IMR-90 (cell line): ENCODE data around the gene LAMA4. TPM values are rescaled to one million over a fixed set of nuclear protein-coding genes. Genes with fewer than 3 reads are reported as not detected.

Source experiments
- ATAC-seq: fragments of 200-7000 bp; cut with Tn5 transposase; 2 replicates; pipeline ENCODE4 v1.9.1; 2020; ENCODE audit warnings: low read depth, mild to moderate bottlenecking, moderate library complexity
- BruUV-seq: library from RNA; stranded (reverse); fragments of 400-500 nt; replicated peaks from 2 replicates; lab custom pipeline; 2021; lab: Mats Ljungman, UMichigan
- CTCF ChIA-PET: fragments of 300-600 bp; formaldehyde crosslinking; extraction: SDS; loops from one replicate; lab custom pipeline; 2021; ENCODE audit warnings: antibody characterized with exemption; lab: Yijun Ruan, JAX
- POLR2A ChIA-PET: fragments of 300-600 bp; sonication (Branson Sonifier 250); formaldehyde crosslinking; loops from one replicate; lab custom pipeline; 2022; ENCODE audit warnings: antibody characterized with exemption; ENCODE audit not compliant: unreplicated experiment; lab: Charles Lee
- DNase-seq: peaks from one replicate; pipeline ENCODE4 v3.0.0; 2013
- H2AFZ ChIP-seq: replicated peaks from 2 replicates; pipeline ENCODE3; 2013; ENCODE audit warnings: low read length, mild to moderate bottlenecking; ENCODE audit not compliant: poor library complexity
- H2AK5ac ChIP-seq: 2 replicates; pipeline ENCODE4 v1.6.1; 2013; ENCODE audit warnings: low read depth, low read length, inconsistent platforms
- H2AK9ac ChIP-seq: replicated peaks from 2 replicates; pipeline ENCODE3; 2013; ENCODE audit warnings: mild to moderate bottlenecking, low read depth, low read length, moderate library complexity; ENCODE audit not compliant: poor library complexity
- H2BK120ac ChIP-seq: 2 replicates; pipeline ENCODE4 v1.6.1; 2013; ENCODE audit warnings: low read depth, low read length, inconsistent platforms
- H2BK15ac ChIP-seq: 3 replicates; pipeline ENCODE4 v1.6.1; 2013; ENCODE audit warnings: low read depth, low read length, inconsistent platforms
- H2BK20ac ChIP-seq: 2 replicates; pipeline ENCODE4 v1.6.1; 2013; ENCODE audit warnings: low read depth, mild to moderate bottlenecking, inconsistent platforms, low read length, moderate library complexity
- H2BK5ac ChIP-seq: 2 replicates; pipeline ENCODE4 v1.6.1; 2013; ENCODE audit warnings: mild to moderate bottlenecking, low read depth, low read length, inconsistent platforms; ENCODE audit not compliant: poor library complexity, severe bottlenecking
- H3K14ac ChIP-seq: replicated peaks from 2 replicates; pipeline ENCODE4 v1.6.1; 2013; ENCODE audit warnings: low read depth, low read length, inconsistent platforms
- H3K18ac ChIP-seq: 2 replicates; pipeline ENCODE4 v1.6.1; 2013; ENCODE audit warnings: low read depth, low read length, control low read depth
- H3K23ac ChIP-seq: 2 replicates; pipeline ENCODE4 v1.6.1; 2013; ENCODE audit warnings: low read depth, low read length, inconsistent platforms
- H3K27ac ChIP-seq: 2 replicates; pipeline ENCODE4 v1.5.1; 2013; ENCODE audit warnings: mild to moderate bottlenecking, control low read depth, low read length; ENCODE audit not compliant: insufficient read depth
- H3K27me3 ChIP-seq: 2 replicates; pipeline ENCODE4 v1.6.1; 2013; ENCODE audit warnings: low read length; ENCODE audit not compliant: control insufficient read depth, insufficient read depth
- H3K36me3 ChIP-seq: 2 replicates; pipeline ENCODE4 v1.6.1; 2013; ENCODE audit warnings: low read length, mixed read lengths; ENCODE audit not compliant: control insufficient read depth, insufficient read depth
- H3K4ac ChIP-seq: 2 replicates; pipeline ENCODE4 v1.6.1; 2013; ENCODE audit warnings: low read depth, low read length, inconsistent platforms
- H3K4me1 ChIP-seq: 2 replicates; pipeline ENCODE4 v1.6.1; 2013; ENCODE audit warnings: low read length, mixed read lengths; ENCODE audit not compliant: control insufficient read depth, insufficient read depth
- H3K4me2 ChIP-seq: 2 replicates; pipeline ENCODE4 v1.6.1; 2013; ENCODE audit warnings: low read depth, mild to moderate bottlenecking, control low read depth, low read length, moderate library complexity
- H3K4me3 ChIP-seq: 2 replicates; pipeline ENCODE4 v1.5.1; 2013; ENCODE audit warnings: low read depth, mild to moderate bottlenecking, control low read depth, low read length, moderate library complexity; ENCODE audit not compliant: insufficient read depth
- H3K56ac ChIP-seq: 2 replicates; pipeline ENCODE4 v1.6.1; 2013; ENCODE audit warnings: low read length, inconsistent platforms; ENCODE audit not compliant: insufficient read depth; ENCODE audit errors: extremely low read depth
- H3K79me1 ChIP-seq, 2 experiments: 2 replicates each; pipeline ENCODE4 v1.6.1; 2013; ENCODE audit warnings: low read length in 2 of 2, inconsistent platforms in 1 of 2, low read depth in 1 of 2
- H3K9ac ChIP-seq: 2 replicates; pipeline ENCODE4 v1.6.1; 2013; ENCODE audit warnings: low read depth, low read length, control low read depth
- H3K9me1 ChIP-seq: 2 replicates; pipeline ENCODE4 v1.6.1; 2013; ENCODE audit warnings: low read length, inconsistent platforms; ENCODE audit not compliant: insufficient read depth
- H3K9me3 ChIP-seq: 2 replicates; pipeline ENCODE4 v1.6.1; 2013; ENCODE audit warnings: low read length; ENCODE audit not compliant: control insufficient read depth, insufficient read depth
- H4K20me1 ChIP-seq: 2 replicates; pipeline ENCODE4 v1.6.1; 2013; ENCODE audit warnings: low read length, inconsistent platforms; ENCODE audit not compliant: insufficient read depth
- H4K5ac ChIP-seq: 2 replicates; pipeline ENCODE4 v1.6.1; 2013; ENCODE audit warnings: mild to moderate bottlenecking, low read depth, low read length, control low read depth
- H4K8ac ChIP-seq, 2 experiments: 2 replicates each; pipeline ENCODE4 v1.6.1; 2013; ENCODE audit warnings: low read depth in 2 of 2, low read length in 2 of 2, control low read depth in 1 of 2, inconsistent platforms in 1 of 2
- H4K91ac ChIP-seq: 2 replicates; pipeline ENCODE4 v1.6.1; 2013; ENCODE audit warnings: low read depth, low read length, inconsistent platforms; ENCODE audit not compliant: insufficient read depth
- CEBPB ChIP-seq: IDR thresholded peaks from 2 replicates; pipeline ENCODE4 v1.6.1; 2012; ENCODE audit warnings: low read depth, low read length, improper control_type of control experiment
- CHD1 ChIP-seq: IDR thresholded peaks from 2 replicates; pipeline ENCODE4 v1.6.1; 2012; ENCODE audit warnings: low read depth, low read length, improper control_type of control experiment
- MAFK ChIP-seq: IDR thresholded peaks from 2 replicates; pipeline ENCODE4 v1.6.1; 2012; ENCODE audit warnings: low read depth, low read length, improper control_type of control experiment
- MXI1 ChIP-seq: IDR thresholded peaks from 2 replicates; pipeline ENCODE4 v1.6.1; 2012; ENCODE audit warnings: low read depth, mild to moderate bottlenecking, low read length, moderate library complexity, borderline replicate concordance
- SMC3 ChIP-seq: fragments of 150-350 bp; IDR thresholded peaks from 2 replicates; pipeline ENCODE4 v1.6.1; 2016; ENCODE audit warnings: low read depth, mild to moderate bottlenecking, antibody characterized with exemption, low read length, moderate library complexity
- USF2 ChIP-seq: fragments of 150-350 bp; IDR thresholded peaks from 2 replicates; pipeline ENCODE4 v1.6.1; 2017; ENCODE audit warnings: mild to moderate bottlenecking, antibody characterized with exemption, low read length, low read depth
- dilution Hi-C: fragments of 300-500 bp; cut with HindIII; formaldehyde crosslinking; loops from one replicate; pipeline ENCODE4 v1.14.3; 2018; ENCODE audit warnings: low sequenced_read_pairs; ENCODE audit not compliant: unreplicated experiment
- in situ Hi-C: fragments of 300-500 bp; cut with MboI; formaldehyde crosslinking; loops from 3 replicates; pipeline ENCODE4 v1.14.3; 2019; ENCODE audit warnings: low sequenced_read_pairs, inconsistent platforms, mixed read lengths
- intact Hi-C: fragments of 100-400 bp; cut with micrococcal nuclease; formaldehyde crosslinking; loops from 2 replicates; pipeline ENCODE4 v1.10.0; 2022
- polyA plus RNA-seq, 3 experiments: library from polyadenylated mRNA; depleted of rRNA; stranded (reverse); fragments of >200 nt; gene quantifications; 2 replicates each; pipeline ENCODE4 v1.2.3, GENCODE V29; 2012; ENCODE audit warnings: low replicate concordance in 1 of 3
- total RNA-seq: library from RNA; depleted of rRNA; stranded (reverse); fragments of >200 nt; gene quantifications from 2 replicates; pipeline ENCODE4 v1.2.3, GENCODE V29; 2012

Gene LAMA4
- total and polyA plus RNA-seq, 2 of the 4 experiments (the other 2 are of a cell fraction) = 33.9 to 35.8 TPM

GRCh38 chr6:112113918-112114317, 140.4 kb downstream of the LAMA4 start:
- dilution Hi-C loops = no loop called here
- CTCF ChIA-PET = no interaction called here
- ATAC-seq = no peak
- no TSS peak for BruUV-seq
- Histone ChIP-seq H3K4me3 (no peak overlapping the region), H3K9me3 (no peaks in the 10 kb centered on the region), H3K23ac (no peak overlapping the region), H3K56ac (no peak overlapping the region), H3K9me1 (peaks cover 6% of the 10 kb centered on the region), H4K20me1 (no peaks in the 10 kb centered on the region), H3K9ac (no peak overlapping the region), H4K8ac (no peak overlapping the region), H2BK20ac (no peak overlapping the region), H3K79me1 (no peaks in the 10 kb centered on the region), H2BK5ac (no peak overlapping the region), H3K4me2 (no peak overlapping the region), H3K14ac (no peak overlapping the region), H4K91ac (no peak overlapping the region), H3K36me3 (peaks cover 61% of the 10 kb centered on the region), H3K4ac (no peak overlapping the region), H3K27ac (no peak overlapping the region), H2AFZ (no peak overlapping the region), H3K27me3 (no peaks in the 10 kb centered on the region), H2AK9ac (no peak overlapping the region), H2BK120ac (no peak overlapping the region), H2AK5ac (no peak overlapping the region), H3K4me1 (peaks cover 4% of the 10 kb centered on the region), H4K5ac (no peak overlapping the region), H2BK15ac (no peak overlapping the region), H3K18ac (no peak overlapping the region)
- in situ Hi-C loops = no loop called here
- intact Hi-C loops = loop anchor here (2.0 to 5.0 kb wide), 2 partner anchors 15 to 33 kb away; no protein-coding TSS in a partner anchor
- POLR2A ChIA-PET = no interaction called here
- TF ChIP-seq SMC3 (no peak), MAFK (no peak), MXI1 (no peak), USF2 (no peak), CHD1 (no peak), CEBPB (no peak)
- DNase-seq = no peak
